ENCODE results near the gene ECI1.

GRCh38 chr16:2236337-2237101, 14.9 kb downstream of the ECI1 start, which contains the start of gene DNASE1L2:
- no peak for TF ChIP-seq CTCF (IDR thresholded peaks at IDR 0.05)
- peak in 1 of 2 donors; percentile 22 for TF ChIP-seq EP300 (IDR thresholded peaks at IDR 0.05)

Measured in tibial nerve (tissue), 4 donors.